Stimulated activated CD8-positive, alpha-beta memory T cell treated with anti-CD3 and anti-CD28 coated beads, Interleukin-15, amount 100 ng/mL, for 4 hours (primary cell): Measurements from ENCODE around the gene FAM72D.
"Not testable (repeated sequence)": the region's sequence is repeated elsewhere in the genome, so short reads cannot be mapped to it uniquely, and the experiment has no call there.

ENCODE experiments used
- DNase-seq, 2 donors: peaks; one replicate each; pipeline ENCODE4 v3.0.0-alpha.2; 2020; ENCODE audit warnings: low read depth in 2 of 2

Gene FAM72D

GRCh38 chr1:145095284-145096057 lies at the start of gene FAM72D, which contains the start of gene SRGAP2B:
FAM72D (plus strand) TSS chr1:145095974; CDS start chr1:145096848, 874 bp downstream.
SRGAP2B (minus strand) TSS chr1:145095328; CDS start chr1:145092901, 2,427 bp downstream.
- not testable (repeated sequence) for DNase-seq

DNA sequence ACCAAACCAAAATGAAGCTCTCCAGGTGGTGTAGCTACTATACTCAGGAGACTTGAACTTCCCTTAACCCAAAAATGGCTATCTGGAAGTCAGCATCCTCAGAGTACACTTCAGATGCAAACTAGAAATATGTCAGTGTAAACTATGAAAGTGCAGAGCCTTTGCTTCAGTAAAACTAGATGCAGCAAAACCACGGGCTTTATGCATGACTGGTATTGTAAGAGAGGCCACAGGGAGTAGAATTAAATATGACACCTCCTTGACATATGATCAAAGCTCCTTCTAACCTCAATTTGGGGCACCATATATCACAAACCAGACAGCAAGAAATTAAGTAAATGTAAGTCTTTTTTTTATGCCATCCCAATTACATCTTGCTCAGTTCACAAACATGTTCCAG lies 48.2 kb upstream of the FAM72D start:
- not testable (repeated sequence) for DNase-seq

- DNase-seq, result not testable (repeated sequence)
These were observed 47.5 kb upstream of the FAM72D start for GRCh38 chr1:145048181-145048856.

GRCh38 chr1:145052019-145052776 lies 43.6 kb upstream of the FAM72D start:
- not testable (repeated sequence) for DNase-seq

DNA sequence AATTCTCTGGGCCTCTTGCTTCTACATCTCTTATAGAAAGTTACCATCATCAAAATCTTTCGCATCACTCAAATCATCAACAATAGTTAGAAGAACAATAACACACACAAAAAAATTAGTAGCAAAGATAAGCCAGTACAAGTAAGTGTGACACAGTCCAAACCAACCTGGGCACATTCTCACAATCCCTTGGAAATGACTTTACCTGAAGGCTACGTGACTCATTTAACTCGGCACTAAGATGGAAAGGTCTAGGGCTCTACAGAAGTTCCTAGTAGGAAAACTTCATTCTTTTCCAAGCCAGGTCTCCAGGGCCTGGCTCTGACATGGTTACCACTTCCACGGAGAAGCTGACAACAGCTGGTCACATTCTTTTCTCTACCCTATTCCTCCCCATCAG lies 42.3 kb upstream of the FAM72D start:
- not testable (repeated sequence) for DNase-seq

DNA sequence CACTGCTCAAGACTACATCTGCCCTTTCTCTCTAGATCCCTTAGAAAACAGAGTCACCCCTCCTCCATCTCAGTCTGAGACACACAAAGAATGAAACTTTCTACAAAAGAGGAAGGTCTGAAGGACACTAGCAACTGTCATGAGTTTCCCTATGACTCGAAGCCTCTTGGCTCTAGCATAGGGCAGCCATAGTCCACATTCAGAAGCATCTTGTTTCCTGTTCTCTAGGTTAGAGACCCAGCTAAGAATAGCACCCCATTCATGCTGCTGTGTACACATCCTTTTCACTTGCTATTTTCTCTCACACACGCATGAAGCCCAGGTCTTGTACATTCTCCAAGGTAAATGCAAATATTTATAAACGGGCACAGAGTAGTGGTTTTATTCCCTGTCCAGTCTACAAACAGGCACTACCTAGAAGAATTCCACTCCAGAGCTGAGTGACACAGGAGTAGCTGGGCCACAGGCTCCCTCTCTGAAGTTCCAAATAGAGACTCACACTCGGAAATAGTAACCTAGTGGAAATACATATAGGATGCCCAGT lies 40.5 kb upstream of the FAM72D start:
- DNase-seq, result not testable (repeated sequence)

DNA sequence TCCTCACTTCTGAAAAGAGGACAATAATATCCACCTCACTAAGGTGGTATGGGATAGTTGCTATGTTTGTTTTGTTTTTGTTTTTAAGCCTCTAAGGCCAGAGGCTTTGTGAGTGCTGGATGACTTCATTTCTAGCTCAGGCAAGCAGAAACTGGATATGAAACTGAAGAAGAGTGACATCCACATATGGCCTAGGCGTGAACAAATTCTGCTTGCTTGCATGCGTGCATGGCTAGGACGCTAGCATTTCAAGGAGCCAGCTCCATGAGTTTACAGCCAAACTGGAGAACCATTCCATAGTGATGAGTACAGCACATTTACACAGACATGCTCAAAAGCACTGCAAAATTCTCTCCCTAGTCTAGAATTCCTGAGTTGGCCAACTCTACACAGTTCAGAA lies 37.6 kb upstream of the FAM72D start:
- DNase-seq, result not testable (repeated sequence)

GRCh38 chr1:145063285-145063684 lies 32.5 kb upstream of the FAM72D start:
- not testable (repeated sequence) for DNase-seq

GRCh38 chr1:145063941-145064648 lies 31.7 kb upstream of the FAM72D start:
- not testable (repeated sequence) for DNase-seq

- DNase-seq, result not testable (repeated sequence)
These were observed 30.5 kb upstream of the FAM72D start for GRCh38 chr1:145065194-145065826.

GRCh38 chr1:145066486-145066885 lies 29.3 kb upstream of the FAM72D start:
- not testable (repeated sequence) for DNase-seq

DNA sequence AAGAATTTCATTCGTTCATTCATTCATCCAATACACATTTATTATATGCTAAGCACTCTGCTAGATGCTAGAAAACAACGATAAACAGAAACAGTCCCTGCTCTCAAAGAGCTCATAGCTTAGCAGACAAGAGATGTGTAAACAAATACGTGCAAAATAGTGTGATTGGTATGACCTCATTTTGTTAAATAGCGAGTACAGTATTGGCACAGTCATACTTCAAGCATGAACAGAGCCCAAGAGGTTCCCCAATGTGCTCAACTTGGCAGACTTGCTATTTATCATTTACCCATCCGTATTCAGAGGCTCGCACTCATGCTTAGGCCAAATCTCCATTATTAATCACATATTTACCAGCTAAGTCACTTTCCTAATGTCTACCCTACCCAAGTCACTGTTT lies 24.2 kb upstream of the FAM72D start:
- not testable (repeated sequence) for DNase-seq

GRCh38 chr1:145074021-145074559 lies 21.7 kb upstream of the FAM72D start:
- DNase-seq, result not testable (repeated sequence)

DNA sequence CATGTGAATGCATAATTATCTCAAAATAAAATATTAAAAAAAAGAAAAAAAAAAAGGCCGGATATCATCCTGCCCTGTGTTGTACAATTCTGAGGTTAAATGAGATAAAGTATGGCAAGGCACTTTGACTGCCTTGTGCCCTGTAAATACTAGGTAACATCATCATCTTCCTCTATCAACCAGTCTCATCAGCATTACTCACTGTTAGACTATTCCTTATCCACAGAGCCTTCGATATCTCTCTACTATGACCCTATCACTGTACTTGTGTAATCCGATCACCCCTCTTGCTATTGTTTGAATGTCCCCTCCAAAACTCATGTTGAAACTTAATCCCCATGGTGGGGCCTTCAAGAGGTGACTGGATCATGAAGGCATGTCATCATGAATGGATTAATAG lies 18.9 kb upstream of the FAM72D start:
- not testable (repeated sequence) for DNase-seq

DNA sequence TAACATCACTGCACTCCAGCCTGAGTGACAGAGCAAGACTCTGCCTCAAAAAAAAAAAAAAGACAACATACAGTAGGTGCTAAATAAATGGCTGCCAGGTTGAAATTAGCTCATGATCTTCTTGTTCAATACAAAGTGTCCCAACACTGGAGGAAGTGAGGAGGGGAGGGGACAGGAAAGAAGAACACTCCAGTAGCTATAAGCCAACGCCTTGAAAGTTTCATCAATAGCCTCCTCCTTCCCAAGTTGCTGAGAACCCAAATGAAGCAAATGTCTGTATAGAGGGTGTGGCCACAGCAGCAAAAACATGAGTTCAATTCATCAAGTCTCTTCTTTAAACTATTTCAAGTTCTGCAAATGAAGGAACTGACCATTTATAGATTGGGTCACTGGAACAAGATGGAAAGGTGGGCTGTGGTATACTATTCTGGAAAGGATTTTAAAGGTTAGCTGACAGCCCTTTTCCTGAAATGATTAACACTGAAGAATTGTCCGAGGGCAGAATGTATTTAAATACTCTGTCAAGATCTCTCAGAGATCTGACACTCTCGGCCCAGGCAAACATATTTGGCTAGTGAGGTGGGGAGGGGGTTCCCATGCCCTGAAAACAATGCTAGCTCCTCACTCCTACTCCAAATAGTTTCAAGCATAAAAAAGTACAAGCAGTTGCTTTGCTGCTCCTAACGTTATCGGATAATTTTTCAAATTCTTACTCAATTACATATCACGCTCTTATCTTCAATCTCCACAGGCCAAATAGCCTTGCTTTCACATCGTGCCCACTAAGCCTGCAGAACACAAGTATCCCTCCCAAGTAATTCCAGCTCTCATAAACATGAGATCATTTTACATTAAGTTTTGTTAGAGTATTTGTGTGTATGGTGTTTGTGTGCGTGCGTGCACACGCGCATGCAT lies 17.6 kb upstream of the FAM72D start:
- DNase-seq, result not testable (repeated sequence)

- not testable (repeated sequence) for DNase-seq
These were observed 16.9 kb upstream of the FAM72D start for GRCh38 chr1:145078787-145079370.

DNA sequence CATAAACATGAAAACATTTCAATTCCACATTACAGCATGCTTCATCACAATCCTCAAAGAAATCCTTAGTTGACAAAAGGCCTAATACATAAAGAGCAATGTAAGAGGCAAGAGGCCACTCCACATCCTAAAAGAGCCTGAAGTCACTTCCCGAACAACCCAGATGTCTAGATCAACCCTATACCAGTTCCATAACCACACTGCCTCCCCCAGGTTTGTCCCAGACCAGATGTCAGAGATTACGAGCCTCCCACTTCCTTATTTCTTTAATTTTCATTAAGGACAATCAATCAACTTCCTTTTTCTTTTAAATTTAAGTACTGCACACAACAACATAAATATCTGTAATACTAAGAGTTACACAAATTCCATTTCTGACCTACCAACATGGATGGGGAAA lies 16.0 kb upstream of the FAM72D start:
- DNase-seq, result not testable (repeated sequence)

DNA sequence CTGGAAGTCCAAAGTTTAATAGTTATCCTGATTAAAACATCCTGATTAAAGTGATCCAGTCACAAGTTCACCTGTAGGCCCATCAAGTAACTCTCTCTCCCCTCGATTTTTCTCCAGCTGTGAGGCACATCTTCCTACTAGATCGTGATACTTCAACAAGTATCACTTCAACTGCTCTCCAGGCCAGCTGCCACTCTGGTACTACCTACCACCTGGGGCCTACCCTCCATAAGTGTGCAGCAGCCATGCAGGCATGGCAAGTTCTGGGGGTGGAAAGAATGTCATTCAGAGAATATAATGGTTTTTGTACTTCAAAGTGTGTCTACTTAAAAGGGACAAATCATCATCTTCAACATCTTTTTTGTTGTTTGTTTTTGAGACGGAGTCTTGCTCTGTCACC lies 15.6 kb upstream of the FAM72D start:
- DNase-seq, result not testable (repeated sequence)
